ENCODE data around the gene RUSC1. TPM values are rescaled to one million over a fixed set of nuclear protein-coding genes. Genes with fewer than 3 reads are reported as not detected.

RUSC1 gene
- total and polyA plus RNA-seq, 2 of the 8 experiments (the other 6 are each of a cell fraction or from before 2014, with no cell fraction given), result 54.6 to 90.4 TPM

DNA sequence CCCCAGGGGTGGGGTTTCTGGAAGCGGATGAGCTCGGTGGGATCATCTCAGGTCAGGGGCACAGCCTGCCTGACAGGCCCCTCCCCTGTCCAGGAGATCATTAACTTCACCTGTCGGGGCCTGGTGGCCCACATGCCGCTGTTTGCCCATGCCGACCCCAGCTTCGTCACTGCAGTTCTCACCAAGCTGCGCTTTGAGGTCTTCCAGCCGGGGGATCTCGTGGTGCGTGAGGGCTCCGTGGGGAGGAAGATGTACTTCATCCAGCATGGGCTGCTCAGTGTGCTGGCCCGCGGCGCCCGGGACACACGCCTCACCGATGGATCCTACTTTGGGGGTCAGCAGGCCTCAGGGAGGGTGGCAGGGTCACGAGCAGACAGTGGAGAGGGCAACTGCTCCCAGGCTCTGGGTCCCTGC is 35.1 kb upstream of the RUSC1 start (continued):
- TF ChIP-seq GABPA (IDR thresholded peaks at IDR 0.05; ENCODE audit: borderline replicate concordance, insufficient read depth, low read length) (no peak), KDM1A (IDR thresholded peaks at IDR 0.05; ENCODE audit: borderline replicate concordance, low read length) (no peak), SIN3A (conservative IDR thresholded peaks at IDR 0.05 in 1 of 2, IDR thresholded peaks at IDR 0.05 in 1 of 2; ENCODE audit: low read depth in 1 of 2, low read length in 2 of 2) (no peak), HDAC6 (IDR thresholded peaks at IDR 0.05; ENCODE audit: low read depth, low read length) (no peak), SP4 (IDR thresholded peaks at IDR 0.05; ENCODE audit: low read length) (no peak), KDM5A (IDR thresholded peaks at IDR 0.05; ENCODE audit: low read length) (no peak)
- TF ChIP-seq, protein P1, sequence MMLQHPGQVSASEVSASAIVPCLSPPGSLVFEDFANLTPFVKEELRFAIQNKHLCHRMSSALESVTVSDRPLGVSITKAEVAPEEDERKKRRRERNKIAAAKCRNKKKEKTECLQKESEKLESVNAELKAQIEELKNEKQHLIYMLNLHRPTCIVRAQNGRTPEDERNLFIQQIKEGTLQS (IDR thresholded peaks at IDR 0.05; ENCODE audit: insufficient read depth, low read depth, low read length), result no peak
